Duodenal mucosa (tissue), 2 donors: ENCODE results near the gene SMPD2.

ENCODE experiments used
- H3K27ac ChIP-seq: one replicate; pipeline ENCODE4 v1.7.0; 2013; ENCODE audit warnings: low read depth, low read length
- H3K27me3 ChIP-seq, 2 donors: one replicate each; pipeline ENCODE4 v1.7.0; 2013; ENCODE audit warnings: low read length in 2 of 2, control low read depth in 1 of 2; ENCODE audit not compliant: insufficient read depth in 2 of 2, control insufficient read depth in 1 of 2
- H3K36me3 ChIP-seq, 2 donors: one replicate each; pipeline ENCODE4 v1.7.0; 2013; ENCODE audit warnings: low read length in 2 of 2, control low read depth in 1 of 2; ENCODE audit not compliant: insufficient read depth in 2 of 2, control insufficient read depth in 1 of 2
- H3K4me1 ChIP-seq, 2 donors: one replicate each; pipeline ENCODE4 v1.7.0; 2013; ENCODE audit warnings: low read length in 2 of 2, control low read depth in 1 of 2; ENCODE audit not compliant: insufficient read depth in 2 of 2, control insufficient read depth in 1 of 2
- H3K4me3 ChIP-seq, 2 donors: one replicate each; pipeline ENCODE4 v1.7.0; 2013; ENCODE audit warnings: low read length in 2 of 2, low read depth in 1 of 2
- H3K9ac ChIP-seq, 2 donors: one replicate each; pipeline ENCODE4 v1.7.0; 2013; ENCODE audit warnings: low read length in 2 of 2, low read depth in 1 of 2
- H3K9me3 ChIP-seq, 2 donors: one replicate each; pipeline ENCODE4 v1.7.0; 2013; ENCODE audit warnings: low read length in 2 of 2, control low read depth in 1 of 2; ENCODE audit not compliant: control insufficient read depth in 1 of 2

Gene SMPD2

GRCh38 chr6:109473120-109473519 is 32.6 kb downstream of the SMPD2 start:
- peaks cover 10 to 26% of the 10 kb centered on the region in 2 donors for H3K4me1 ChIP-seq
- H3K9me3 ChIP-seq = no peaks in the 10 kb centered on the region
- H3K36me3 ChIP-seq = peaks cover 29 to 80% of the 10 kb centered on the region in 2 donors
- no peaks in the 10 kb centered on the region for H3K27me3 ChIP-seq
- no peak overlapping the region for H3K27ac ChIP-seq
- no peak overlapping the region for H3K4me3 ChIP-seq
- H3K9ac ChIP-seq = no peak overlapping the region

GRCh38 chr6:109474995-109475394 is 34.5 kb downstream of the SMPD2 start:
- H3K9ac ChIP-seq = no peak overlapping the region
- peaks cover 25 to 40% of the 10 kb centered on the region in 2 donors for H3K4me1 ChIP-seq
- H3K27ac ChIP-seq = no peak overlapping the region
- peaks cover 27 to 64% of the 10 kb centered on the region in 2 donors for H3K36me3 ChIP-seq
- no peaks in the 10 kb centered on the region for H3K27me3 ChIP-seq
- H3K9me3 ChIP-seq = no peaks in the 10 kb centered on the region
- no peak overlapping the region for H3K4me3 ChIP-seq

- no peak overlapping the region for H3K4me3 ChIP-seq
- no peaks in the 10 kb centered on the region for H3K27me3 ChIP-seq
- H3K4me1 ChIP-seq = peaks cover 31 to 45% of the 10 kb centered on the region in 2 donors
- H3K9ac ChIP-seq = no peak overlapping the region
- no peaks in the 10 kb centered on the region for H3K9me3 ChIP-seq
- H3K36me3 ChIP-seq = peaks cover 23 to 57% of the 10 kb centered on the region in 2 donors
- H3K27ac ChIP-seq = no peak overlapping the region
Measured at GRCh38 chr6:109475625-109476024, 35.1 kb downstream of the SMPD2 start.

- Histone ChIP-seq H3K36me3 (peaks cover 15 to 47% of the 10 kb centered on the region in 2 donors), H3K27ac (no peak overlapping the region), H3K9me3 (no peaks in the 10 kb centered on the region), H3K9ac (no peak overlapping the region), H3K4me3 (peak overlapping the region in 1 of 2 donors; percentile 3), H3K4me1 (peaks cover 42 to 51% of the 10 kb centered on the region in 2 donors), H3K27me3 (no peaks in the 10 kb centered on the region)
Measured at GRCh38 chr6:109477184-109477583, 36.7 kb downstream of the SMPD2 start.

- H3K4me3 ChIP-seq = peak overlapping the region in 1 of 2 donors; percentile 3
- no peaks in the 10 kb centered on the region for H3K9me3 ChIP-seq
- H3K9ac ChIP-seq = no peak overlapping the region
- peaks cover 44 to 47% of the 10 kb centered on the region in 2 donors for H3K4me1 ChIP-seq
- H3K36me3 ChIP-seq = peaks cover 15 to 42% of the 10 kb centered on the region in 2 donors
- no peak overlapping the region for H3K27ac ChIP-seq
- H3K27me3 ChIP-seq = no peaks in the 10 kb centered on the region
Measured at GRCh38 chr6:109477725-109478124, 37.2 kb downstream of the SMPD2 start.

GRCh38 chr6:109478222-109478805 is 37.8 kb downstream of the SMPD2 start:
- Histone ChIP-seq H3K4me3 (peak overlapping the region in 1 of 2 donors; percentile 37), H3K9ac (no peak overlapping the region), H3K4me1 (peaks cover 44% of the 10 kb centered on the region in 2 donors), H3K9me3 (no peaks in the 10 kb centered on the region), H3K27ac (no peak overlapping the region), H3K27me3 (no peaks in the 10 kb centered on the region), H3K36me3 (peaks cover 14 to 36% of the 10 kb centered on the region in 2 donors)

- Histone ChIP-seq H3K27me3 (no peaks in the 10 kb centered on the region), H3K36me3 (peaks cover 11 to 28% of the 10 kb centered on the region in 2 donors), H3K4me1 (peaks cover 47 to 48% of the 10 kb centered on the region in 2 donors), H3K27ac (no peak overlapping the region), H3K9ac (no peak overlapping the region), H3K9me3 (no peaks in the 10 kb centered on the region), H3K4me3 (peak overlapping the region; percentile 37 to 50)
Measured at GRCh38 chr6:109478841-109479624, 38.5 kb downstream of the SMPD2 start.

- Histone ChIP-seq H3K9me3 (no peaks in the 10 kb centered on the region), H3K27ac (no peak overlapping the region), H3K9ac (no peak overlapping the region), H3K36me3 (peaks cover 8 to 11% of the 10 kb centered on the region in 2 donors), H3K4me1 (peaks cover 47 to 51% of the 10 kb centered on the region in 2 donors), H3K4me3 (peak overlapping the region; percentile 23 to 65), H3K27me3 (no peaks in the 10 kb centered on the region)
Measured at GRCh38 chr6:109480993-109481480, 40.5 kb downstream of the SMPD2 start.

- peaks cover 42% of the 10 kb centered on the region in 2 donors for H3K4me1 ChIP-seq
- no peaks in the 10 kb centered on the region for H3K27me3 ChIP-seq
- no peaks in the 10 kb centered on the region for H3K9me3 ChIP-seq
- H3K4me3 ChIP-seq = peak within 1 kb of the TSS; percentile 65 to 77
- H3K36me3 ChIP-seq = peaks cover 4 to 8% of the 10 kb centered on the region in 2 donors
- H3K9ac ChIP-seq = peak within 1 kb of the TSS; percentile 21 to 60
- peak within 1 kb of the TSS; percentile 67 for H3K27ac ChIP-seq
Measured at GRCh38 chr6:109482905-109483734, 42.6 kb downstream of the SMPD2 start, which contains the start of gene ZBTB24. TSS of gene ZBTB24 (minus strand) at chr6:109483219. CDS start at chr6:109482026, 1,193 bp downstream.
